GM21528 (cell line): ENCODE data around the gene VWA3A.
"Not testable (repeated sequence)": the region's sequence is repeated elsewhere in the genome, so short reads cannot be mapped to it uniquely, and the experiment has no call there.

Experiments used
- ATAC-seq: cut with Tn5 transposase; IDR thresholded peaks from one replicate; pipeline ENCODE4 v1.9.1; 2021; ENCODE audit warnings: mild to moderate bottlenecking, moderate library complexity; ENCODE audit not compliant: unreplicated experiment, low FRiP score

Gene VWA3A, protein sequence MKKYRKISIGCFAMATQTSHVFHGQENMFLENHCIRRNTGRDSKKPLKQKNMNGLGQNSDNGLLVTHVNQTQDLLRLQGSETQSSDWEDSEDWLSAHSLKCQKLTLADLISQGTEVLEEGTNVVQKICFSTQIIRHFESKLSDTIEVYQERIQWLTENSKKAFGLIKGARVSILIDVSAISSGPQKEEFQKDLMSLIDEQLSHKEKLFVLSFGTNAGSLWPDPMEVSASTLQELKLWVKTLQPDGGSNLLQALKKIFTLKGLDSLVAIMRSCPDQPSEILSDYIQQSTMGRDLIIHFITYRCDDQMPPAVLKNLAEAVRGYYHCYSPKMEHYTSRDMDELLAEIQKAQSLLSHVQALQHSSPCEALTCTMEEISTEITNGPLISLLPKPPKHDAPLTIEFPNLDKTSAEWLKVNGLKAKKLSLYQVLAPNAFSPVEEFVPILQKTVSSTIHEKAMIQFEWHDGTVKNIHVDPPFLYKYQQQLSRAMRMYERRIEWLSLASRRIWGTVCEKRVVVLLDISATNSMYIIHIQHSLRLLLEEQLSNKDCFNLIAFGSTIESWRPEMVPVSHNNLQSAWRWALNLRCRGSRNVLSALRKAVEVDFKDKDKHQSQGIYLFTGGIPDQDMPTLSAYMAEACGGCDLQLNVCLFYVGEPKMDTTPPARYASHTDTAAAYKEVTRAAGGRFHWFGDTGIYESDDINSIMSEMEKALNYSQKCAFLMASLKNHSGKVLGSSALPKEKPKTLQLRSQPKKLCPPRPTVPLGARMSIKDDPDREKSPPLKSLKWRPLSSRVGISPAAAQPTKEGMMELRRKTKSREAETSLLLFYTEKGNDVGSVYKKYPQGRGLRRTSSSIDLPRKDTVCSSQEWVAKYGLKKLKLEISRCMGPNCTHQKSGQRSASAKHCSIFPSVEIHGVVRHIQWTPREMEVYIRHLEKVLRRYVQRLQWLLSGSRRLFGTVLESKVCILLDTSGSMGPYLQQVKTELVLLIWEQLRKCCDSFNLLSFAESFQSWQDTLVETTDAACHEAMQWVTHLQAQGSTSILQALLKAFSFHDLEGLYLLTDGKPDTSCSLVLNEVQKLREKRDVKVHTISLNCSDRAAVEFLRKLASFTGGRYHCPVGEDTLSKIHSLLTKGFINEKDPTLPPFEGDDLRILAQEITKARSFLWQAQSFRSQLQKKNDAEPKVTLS

DNA sequence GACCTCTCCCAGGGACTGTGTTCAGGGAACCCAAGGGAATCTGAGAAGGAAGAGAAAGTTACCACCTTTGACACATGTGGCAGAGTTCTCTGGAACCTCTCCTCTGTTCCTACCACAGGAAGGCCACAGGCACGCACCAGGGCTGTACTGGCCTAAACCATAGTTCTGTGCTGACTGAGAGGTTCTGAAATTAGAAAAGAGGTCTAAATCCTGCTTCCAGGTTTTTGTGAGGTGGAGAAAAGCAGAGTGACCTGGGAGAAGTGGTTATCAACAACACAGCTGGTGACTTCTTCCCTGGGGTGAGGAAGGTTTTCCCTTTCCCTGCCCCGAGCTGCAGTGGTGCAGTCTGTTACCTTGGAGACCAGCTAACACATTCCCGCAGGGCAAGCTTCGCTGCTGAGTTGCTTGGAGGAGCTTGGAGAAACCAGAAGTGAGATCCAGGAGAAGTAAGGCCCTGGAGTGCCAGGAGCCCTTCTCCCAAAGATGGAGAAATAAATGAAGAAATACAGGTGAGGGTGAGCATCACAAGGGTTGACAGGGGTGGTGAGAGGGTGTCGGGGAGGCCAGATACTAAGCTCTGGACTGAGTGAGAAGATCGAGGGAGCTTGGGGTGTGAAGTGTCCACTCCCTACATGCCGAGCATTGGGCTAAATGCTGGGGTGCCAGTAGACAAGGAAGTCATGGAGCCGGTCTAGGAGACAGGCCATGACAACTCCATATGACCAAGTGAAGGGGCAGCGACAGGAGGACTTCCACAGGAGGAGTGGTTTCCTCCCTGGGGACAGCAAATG lies at the start of gene VWA3A:
VWA3A (plus strand) TSS at position 399 of the 791 bp plus-strand sequence; CDS start at position 496, 97 bp downstream.
- ATAC-seq: no peak

DNA sequence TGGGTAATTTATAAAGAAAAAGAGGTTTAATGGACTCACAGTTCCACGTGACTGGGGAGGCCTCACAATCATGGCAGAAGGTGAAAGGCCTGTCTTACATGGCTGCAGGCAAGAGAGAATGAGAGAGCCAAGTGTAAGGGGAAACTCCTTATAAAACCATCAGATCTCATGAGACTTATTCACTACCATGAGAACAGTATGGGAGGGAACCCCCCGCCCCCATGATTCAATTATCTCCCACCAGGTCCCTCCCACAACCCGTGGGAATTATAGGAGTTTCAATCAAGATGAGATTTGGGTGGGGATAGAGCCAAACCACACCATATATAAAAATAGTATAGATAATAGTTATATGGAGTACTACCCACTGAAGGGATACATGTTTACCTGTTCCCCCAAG lies 48.5 kb upstream of the VWA3A start:
- not testable (repeated sequence) for ATAC-seq

DNA sequence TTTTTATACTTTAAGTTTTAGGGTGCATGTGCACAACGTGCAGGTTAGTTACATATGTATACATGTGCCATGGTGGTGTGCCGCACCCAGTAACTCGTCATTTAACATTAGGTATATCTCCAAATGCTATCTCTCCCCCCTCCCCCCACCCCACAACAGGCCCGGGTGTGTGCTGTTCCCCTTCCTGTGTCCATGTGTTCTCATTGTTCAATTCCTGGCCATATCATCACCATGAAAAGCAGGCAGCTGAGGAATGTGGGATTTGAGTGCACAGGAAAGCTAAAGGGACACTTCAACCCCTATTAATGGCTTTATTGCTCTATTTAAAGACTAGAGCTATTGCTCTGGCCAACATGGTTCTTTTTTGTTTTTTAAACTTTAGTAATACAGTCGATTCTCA lies 46.5 kb upstream of the VWA3A start:
- not testable (repeated sequence) for ATAC-seq

DNA sequence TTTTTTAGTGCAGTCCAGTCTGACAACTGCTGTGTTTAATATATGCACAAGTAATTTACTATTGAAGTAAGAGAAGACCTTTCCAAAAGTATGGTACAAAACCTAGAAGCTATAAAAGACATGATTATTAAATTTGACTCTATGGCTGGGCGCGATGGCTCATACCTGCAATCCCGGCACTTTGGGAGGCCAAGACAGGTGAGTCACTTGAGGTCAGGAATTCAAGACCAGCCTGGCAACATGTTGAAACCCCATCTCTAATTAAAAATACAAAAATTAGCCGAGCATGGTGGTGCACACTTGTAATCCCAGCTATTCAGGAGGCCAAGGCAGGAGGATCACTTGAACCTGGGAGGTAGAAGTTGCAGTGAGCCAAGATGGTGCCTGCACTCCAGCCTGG lies 41.4 kb upstream of the VWA3A start:
- ATAC-seq: no peak

DNA sequence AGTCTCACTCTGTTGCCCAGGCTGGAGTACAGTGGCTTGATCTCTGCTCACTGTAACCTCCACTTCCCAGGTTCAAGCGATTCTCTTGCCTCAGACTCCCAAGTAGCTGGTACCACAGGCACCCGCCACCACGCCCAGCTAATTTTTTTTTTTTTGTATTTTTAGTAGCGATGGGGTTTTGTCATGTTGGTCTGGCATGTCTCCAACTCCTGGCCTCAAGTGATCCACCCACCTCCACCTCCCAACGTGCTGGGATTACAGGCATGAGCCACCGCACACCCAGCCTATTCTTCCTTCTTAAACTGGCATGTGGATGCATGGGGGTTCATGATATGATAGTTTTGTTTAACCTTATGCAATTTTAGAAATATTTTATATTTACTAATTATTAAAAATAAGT lies 39.4 kb upstream of the VWA3A start:
- no peak for ATAC-seq

DNA sequence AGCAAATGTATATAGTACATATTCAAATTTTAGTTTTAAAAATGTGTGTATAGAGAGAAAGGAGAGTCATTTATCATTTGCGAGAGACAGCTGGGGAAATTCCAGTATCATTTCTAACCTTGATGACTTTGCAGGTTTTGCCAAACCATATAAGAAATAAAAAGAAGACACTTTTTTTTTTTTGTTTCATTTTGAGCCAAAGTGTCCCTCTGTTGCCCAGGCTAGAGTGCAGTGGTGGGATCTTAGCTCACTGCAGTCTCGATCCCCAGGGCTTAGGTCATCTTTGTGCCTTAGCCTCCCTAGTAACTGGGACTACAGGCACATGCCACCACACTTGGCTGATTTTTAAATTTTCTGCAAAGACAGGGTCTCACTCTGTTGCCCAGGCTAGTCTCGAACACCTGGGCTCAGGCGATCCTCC lies 38.4 kb upstream of the VWA3A start:
- ATAC-seq: no peak

DNA sequence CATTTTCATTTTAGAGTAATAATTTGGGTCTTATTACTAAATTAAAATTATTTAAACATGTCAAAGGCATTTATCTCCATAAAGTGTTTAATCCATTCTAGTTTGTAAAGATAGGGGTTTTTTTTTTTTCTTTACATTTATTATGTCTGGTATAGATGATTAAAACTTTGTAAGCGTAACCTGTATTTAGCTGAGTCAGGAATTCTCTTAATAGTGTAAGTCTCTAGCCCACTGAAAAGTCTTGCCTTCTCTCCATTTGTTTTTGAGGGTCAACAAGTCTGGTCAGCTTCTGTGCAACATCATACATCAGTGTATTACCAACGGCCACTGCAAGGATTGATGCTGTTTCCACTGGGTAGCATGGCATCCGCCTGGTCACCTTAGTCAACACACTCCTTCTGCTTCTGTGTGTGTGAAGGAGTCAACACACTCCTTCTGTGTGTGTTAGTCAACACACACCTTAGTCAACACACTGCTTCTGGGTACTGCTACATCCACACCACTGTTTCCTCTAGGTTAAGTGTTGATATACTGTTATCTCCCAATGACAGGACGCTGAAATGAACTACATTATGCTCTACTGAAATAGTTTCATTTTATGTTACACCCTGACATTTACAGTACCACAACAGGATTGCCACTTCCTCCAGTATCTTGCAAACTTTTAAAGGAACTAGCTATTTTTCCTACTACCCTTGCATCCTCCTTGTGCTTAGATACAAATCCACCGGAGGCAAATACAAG lies 37.3 kb upstream of the VWA3A start:
- ATAC-seq: no peak

DNA sequence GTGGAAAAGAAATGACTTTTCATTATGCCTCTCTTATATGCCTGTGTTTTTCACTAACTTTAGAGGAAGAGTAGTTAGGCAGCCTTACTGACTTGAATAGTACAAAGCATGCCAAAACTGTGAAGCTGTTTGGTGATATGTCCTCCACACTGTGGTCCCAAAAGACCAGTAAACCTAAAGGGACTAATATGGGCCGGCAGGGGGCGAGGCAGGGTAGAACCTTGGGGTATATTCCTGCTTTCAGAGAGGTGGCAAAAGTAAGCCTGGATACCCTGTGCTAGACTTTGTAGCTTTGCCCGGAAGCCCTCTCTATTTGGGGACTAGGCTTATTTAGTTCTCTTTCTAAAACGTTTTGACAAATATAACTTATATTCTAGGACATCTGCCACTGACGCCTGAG lies 36.5 kb upstream of the VWA3A start:
- no peak for ATAC-seq

DNA sequence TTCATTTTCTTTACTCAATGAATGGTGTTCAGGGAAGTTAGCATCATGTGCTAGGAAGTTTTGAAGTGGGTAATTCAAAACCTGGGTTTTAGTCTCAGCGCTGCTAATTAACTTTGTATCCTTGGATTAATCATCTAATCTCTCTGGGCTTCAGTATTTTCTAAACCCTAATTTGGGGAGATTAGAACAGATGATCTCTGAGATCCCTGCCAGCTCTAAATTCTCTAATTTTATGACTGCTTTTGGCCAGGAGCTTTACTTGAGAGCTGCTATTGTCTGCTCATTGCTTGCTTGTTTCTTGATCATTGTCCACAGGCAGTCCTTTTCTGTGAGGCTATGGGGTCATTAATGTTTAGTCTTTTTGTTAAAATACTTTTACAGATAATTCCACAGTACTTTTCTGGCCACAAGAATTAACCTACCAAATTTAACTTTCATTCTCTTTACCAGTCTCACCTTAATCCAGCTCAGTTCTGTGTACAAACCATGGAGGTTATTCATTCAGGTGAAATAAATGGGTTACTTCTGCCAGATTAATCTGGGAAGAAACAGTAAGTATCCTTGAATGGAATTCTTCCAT lies 28.4 kb upstream of the VWA3A start:
- no peak for ATAC-seq

DNA sequence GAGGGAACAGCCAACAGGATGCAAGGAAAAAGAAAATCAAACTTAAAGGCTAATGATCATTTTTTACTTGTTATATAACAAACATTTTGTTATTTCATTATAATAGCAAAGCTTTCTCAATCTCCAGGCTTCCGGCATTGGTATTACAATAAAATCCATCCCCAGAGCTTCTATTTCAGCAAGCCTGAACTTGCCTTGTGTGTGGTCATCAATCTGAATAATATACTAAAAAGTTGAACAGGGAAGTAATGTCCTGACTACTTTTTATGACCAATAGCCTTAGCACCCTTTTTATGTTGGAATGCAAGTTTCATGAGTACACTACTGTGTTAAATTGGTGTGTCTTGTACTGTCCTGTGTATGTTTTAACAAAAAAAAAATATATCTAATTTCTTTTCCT lies 27.1 kb upstream of the VWA3A start:
- ATAC-seq: no peak

DNA sequence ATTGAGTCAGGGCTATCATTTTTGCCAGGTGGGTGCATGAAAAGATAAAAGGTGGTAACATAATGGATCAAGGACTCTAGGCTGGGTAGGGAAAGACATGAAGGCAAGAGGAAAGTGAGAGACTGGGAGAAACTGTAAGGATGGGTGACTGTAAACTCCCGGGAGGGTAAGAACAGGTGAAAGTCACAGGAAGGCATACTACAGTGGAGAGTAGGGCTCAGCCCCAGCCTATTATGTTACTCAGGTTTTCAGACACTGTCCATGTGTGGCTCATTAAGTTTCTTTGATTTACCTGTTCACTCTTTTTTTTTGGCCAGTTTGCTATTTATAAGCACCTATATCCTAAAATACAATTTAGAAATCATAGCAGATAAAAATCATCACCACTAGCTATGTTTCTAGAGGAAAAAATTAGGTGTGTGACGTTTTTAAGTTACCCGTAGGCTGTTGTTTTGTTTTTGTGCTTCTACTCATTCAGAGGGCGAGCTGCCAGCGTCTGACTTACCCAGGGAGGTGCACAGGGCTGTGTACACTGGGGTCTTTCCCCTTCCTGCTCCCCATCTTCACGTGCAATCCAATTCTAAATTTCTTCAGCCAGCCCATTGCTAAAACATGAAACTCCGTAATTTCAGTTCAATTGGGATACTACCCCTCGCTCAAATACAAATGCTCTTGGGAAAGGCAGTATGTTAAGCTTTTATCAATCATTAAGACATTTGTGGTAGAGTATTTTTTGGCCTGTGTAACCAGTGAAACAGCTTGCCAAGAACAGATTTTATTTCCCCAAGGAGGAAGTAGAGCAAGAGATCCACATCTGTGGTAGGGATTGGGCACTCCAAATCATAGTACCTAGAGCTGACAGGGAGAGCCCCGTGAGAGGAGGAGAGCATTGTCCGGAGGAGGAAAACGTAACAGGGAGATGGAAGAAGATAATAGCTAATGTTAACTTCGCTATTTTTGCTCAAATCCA lies 21.7 kb upstream of the VWA3A start:
- ATAC-seq: no peak

DNA sequence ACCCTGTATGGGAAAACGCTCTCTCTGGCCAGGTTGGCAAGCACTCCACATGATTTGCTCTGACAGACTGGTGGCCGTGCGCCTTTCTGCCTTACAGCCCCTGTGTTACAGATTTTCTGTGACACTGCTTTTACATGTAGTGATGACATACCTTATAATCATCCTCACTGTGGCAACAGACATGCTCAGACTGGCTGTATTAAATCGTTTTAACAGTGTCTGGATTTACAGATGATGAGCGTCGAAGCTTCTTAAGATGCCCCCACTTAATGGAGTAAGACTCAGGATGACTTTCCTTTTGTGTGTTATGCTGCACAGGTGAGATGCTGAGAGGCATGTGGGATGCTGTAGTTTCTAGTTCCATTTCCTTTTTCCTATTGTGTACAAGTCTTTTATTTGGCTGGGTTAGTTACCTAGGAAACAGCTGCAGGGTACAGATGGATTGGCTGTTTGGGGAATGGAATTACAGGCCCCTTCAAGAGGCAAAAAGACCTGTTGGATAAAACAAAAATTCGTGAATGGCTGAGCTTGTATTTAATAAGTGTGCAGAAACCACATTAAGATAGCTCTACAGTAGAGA lies 20.9 kb upstream of the VWA3A start:
- ATAC-seq: no peak

DNA sequence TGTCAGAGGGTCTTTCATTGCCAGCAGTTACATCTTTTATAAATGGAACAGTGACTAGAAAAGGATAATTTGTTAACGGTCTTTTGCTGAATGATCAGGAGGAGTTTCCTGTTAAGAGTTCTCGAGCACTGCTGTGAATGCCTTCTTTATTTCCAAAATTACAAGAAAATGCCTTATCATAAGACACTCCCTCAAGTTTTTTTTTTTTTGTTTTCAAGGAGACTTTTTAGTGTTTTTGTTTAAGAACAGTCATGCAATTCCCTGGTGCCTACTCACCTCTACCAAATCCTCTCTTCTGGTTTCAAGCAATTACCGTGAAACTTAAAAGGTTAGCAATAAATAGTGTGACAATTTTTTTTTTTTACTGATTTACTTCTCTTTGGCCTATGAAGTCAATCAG lies 19.0 kb upstream of the VWA3A start:
- ATAC-seq: no peak

DNA sequence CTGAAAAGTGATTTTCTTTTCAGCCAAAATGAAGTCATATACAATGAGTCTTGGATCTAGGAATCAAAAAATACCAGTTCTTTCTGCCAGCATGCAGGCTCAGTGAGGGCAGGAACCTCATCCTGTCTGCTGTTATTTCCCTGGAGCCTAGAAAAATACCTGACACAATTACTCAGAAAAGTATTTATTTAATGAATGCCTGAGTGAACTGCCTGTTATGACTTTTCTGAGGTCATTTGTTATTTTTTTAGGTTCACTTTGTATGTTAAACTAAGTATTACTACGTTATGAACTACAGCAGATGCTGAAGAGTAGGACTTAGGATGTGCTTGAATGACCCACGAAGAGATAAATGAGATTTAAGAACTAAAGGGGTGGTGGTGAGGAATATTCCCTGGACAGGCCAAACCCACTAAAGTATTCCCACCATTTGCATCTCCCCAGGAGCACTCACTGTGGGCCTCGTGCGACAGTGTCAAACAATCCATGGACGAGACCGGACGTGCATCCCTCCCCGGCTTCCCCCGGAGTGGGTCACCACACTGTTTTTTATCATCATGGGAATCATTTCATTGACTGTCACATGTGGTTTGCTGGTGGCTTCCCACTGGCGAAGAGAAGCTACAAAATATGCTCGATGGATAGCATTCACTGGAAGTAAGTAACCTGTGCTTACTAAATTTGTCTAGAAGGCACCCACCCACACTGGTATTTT lies 17.1 kb upstream of the VWA3A start:
- no peak for ATAC-seq

DNA sequence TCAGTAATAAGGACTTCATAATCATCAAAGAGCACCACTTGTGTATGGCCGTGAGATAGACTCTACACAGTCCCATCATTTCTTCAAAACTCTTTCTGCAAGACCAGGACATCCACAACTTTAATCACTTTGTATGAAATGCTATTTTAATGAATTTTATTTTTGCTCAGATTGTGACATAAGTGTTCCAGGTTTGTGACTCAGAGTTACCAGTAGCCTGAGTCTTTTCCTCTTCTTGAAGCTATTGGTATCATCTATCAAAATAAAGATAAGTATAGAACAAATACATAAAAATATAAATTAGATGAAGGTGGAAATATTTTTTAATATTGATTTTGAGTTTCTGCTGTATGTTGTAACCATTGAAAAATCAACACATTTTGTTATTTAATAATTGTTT lies 16.6 kb upstream of the VWA3A start:
- no peak for ATAC-seq

DNA sequence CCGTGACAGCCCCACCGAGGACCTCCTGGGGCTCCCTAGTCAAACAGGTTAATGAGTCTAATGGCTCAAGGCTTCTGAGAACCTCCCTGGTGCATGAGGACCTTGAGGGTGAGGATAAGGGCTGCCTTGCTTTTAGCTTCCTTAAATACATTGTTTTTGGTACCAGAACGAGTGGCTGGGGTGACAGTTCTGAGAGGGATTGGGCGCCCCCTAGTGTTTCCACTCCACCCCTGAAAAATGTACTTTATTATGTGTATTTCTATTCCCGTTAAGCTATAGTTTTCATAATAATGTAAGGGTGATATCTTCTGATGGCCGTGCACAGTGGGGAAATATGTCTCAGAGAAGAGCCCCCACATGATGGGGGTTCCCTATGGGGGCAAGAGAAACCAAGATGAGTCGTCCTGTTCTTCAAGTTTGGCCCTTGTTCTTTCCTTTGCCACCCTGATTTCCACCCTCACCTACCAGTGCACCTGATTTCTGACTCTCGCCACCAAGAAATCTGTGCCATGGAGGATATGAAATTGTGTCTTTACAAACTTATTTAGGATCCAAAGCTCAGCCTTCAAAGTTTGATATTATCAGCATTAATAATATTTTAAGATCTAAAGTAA lies 14.5 kb upstream of the VWA3A start:
- ATAC-seq: no peak

DNA sequence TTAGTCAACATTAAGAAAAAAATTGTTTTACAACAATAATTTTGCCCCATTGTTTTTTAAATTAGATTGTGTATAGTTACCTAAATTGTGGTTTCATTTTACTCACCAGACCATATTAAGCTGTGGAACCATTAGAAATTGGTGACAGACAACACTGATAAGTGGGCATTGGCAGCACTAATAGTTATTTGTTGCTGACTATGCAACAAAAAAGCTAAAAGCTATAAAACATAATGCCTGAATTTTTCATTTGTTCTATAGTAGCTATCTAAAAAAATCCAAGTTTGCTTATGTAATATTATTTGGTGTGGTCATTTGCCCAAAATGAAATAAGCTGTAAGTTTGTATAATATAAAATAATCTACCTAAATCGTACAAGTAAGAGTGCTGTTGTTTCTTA lies 13.7 kb upstream of the VWA3A start:
- ATAC-seq: no peak
